ENCODE results near the gene CD93. TPM values are rescaled to one million over a fixed set of nuclear protein-coding genes. Genes with fewer than 3 reads are reported as not detected.

CD93 gene
- total RNA-seq, 4 donors from 2014 or later: 17.3 to 22.2 (median 21.1) TPM

GRCh38 chr20:23128461-23129125 is 42.5 kb upstream of the CD93 start:
- no peaks in the 10 kb centered on the region for H3K36me3 ChIP-seq
- H3K27ac ChIP-seq: peak overlapping the region in 3 of 4 donors; percentile 2 to 86 (median 20)
- in situ Hi-C loops (cut with MboI; ENCODE audit: low sequenced_read_pairs in 4 of 4): no loop called here
- peak in 1 of 2 donors; percentile 12 for DNase-seq
- no peak overlapping the region for H3K4me3 ChIP-seq
- ATAC-seq: no peak
- intact Hi-C loops (cut with DNase I; ENCODE audit: low total_unique reads): no loop called here
- H3K27me3 ChIP-seq: no peaks in the 10 kb centered on the region
- TF ChIP-seq CTCF (IDR thresholded peaks at IDR 0.05 in 4 of 5, conservative IDR thresholded peaks at IDR 0.05 in 1 of 5) (no peak), POLR2A (IDR thresholded peaks at IDR 0.05) (no peak)
- no peaks in the 10 kb centered on the region for H3K9me3 ChIP-seq
- peaks cover 18 to 46% of the 10 kb centered on the region in 2 donors for H3K4me1 ChIP-seq

GRCh38 chr20:23127506-23128279 is 41.6 kb upstream of the CD93 start:
- peaks cover 15 to 41% of the 10 kb centered on the region in 2 donors for H3K4me1 ChIP-seq
- H3K27me3 ChIP-seq: no peaks in the 10 kb centered on the region
- TF ChIP-seq POLR2A (IDR thresholded peaks at IDR 0.05): no peak
- no peak for TF ChIP-seq CTCF (IDR thresholded peaks at IDR 0.05 in 4 of 5, conservative IDR thresholded peaks at IDR 0.05 in 1 of 5)
- ATAC-seq: no peak
- intact Hi-C loops (cut with DNase I; ENCODE audit: low total_unique reads): no loop called here
- no peak overlapping the region for H3K4me3 ChIP-seq
- no peaks in the 10 kb centered on the region for H3K36me3 ChIP-seq
- DNase-seq: peak in 1 of 2 donors; percentile 14
- H3K9me3 ChIP-seq: no peaks in the 10 kb centered on the region
- H3K27ac ChIP-seq: peak overlapping the region; percentile 83 to 88 (median 86)
- in situ Hi-C loops (cut with MboI; ENCODE audit: low sequenced_read_pairs in 4 of 4): no loop called here

GRCh38 chr20:23126281-23127061 is 40.3 kb upstream of the CD93 start:
- DNase-seq: peak; percentile 67 to 79
- intact Hi-C loops (cut with DNase I; ENCODE audit: low total_unique reads): loop anchor here (1.0 kb wide), 2 partner anchors 36 to 77 kb away; partner anchors contain the start of gene THBD

More at GRCh38 chr20:23126281-23127061, 40.3 kb upstream of the CD93 start:
- Histone ChIP-seq H3K4me1 (peaks cover 15 to 36% of the 10 kb centered on the region in 2 donors), H3K9me3 (no peaks in the 10 kb centered on the region), H3K27me3 (no peaks in the 10 kb centered on the region), H3K4me3 (no peak overlapping the region), H3K36me3 (no peaks in the 10 kb centered on the region), H3K27ac (peak overlapping the region; percentile 83 to 88 (median 86))
- in situ Hi-C loops (cut with MboI; ENCODE audit: low sequenced_read_pairs in 4 of 4): no loop called here
- TF ChIP-seq CTCF (IDR thresholded peaks at IDR 0.05 in 4 of 5, conservative IDR thresholded peaks at IDR 0.05 in 1 of 5) (no peak), POLR2A (IDR thresholded peaks at IDR 0.05) (no peak)
- peak; percentile 88 to 89 for ATAC-seq
